IMR-90 (cell line): ENCODE results near the gene GRIFIN. TPM values are rescaled to one million over a fixed set of nuclear protein-coding genes. Genes with fewer than 3 reads are reported as not detected.

Source experiments
- ATAC-seq: fragments of 200-7000 bp; cut with Tn5 transposase; 2 replicates; pipeline ENCODE4 v1.9.1; 2020; ENCODE audit warnings: low read depth, mild to moderate bottlenecking, moderate library complexity
- BruUV-seq: library from RNA; stranded (reverse); fragments of 400-500 nt; replicated peaks from 2 replicates; lab custom pipeline; 2021; lab: Mats Ljungman, UMichigan
- CTCF ChIA-PET: fragments of 300-600 bp; formaldehyde crosslinking; extraction: SDS; loops from one replicate; lab custom pipeline; 2021; ENCODE audit warnings: antibody characterized with exemption; lab: Yijun Ruan, JAX
- POLR2A ChIA-PET: fragments of 300-600 bp; sonication (Branson Sonifier 250); formaldehyde crosslinking; loops from one replicate; lab custom pipeline; 2022; ENCODE audit warnings: antibody characterized with exemption; ENCODE audit not compliant: unreplicated experiment; lab: Charles Lee
- DNase-seq: peaks from one replicate; pipeline ENCODE4 v3.0.0; 2013
- H2AFZ ChIP-seq: replicated peaks from 2 replicates; pipeline ENCODE3; 2013; ENCODE audit warnings: low read length, mild to moderate bottlenecking; ENCODE audit not compliant: poor library complexity
- H2AK5ac ChIP-seq: 2 replicates; pipeline ENCODE4 v1.6.1; 2013; ENCODE audit warnings: low read depth, low read length, inconsistent platforms
- H2AK9ac ChIP-seq: replicated peaks from 2 replicates; pipeline ENCODE3; 2013; ENCODE audit warnings: mild to moderate bottlenecking, low read depth, low read length, moderate library complexity; ENCODE audit not compliant: poor library complexity
- H2BK120ac ChIP-seq: 2 replicates; pipeline ENCODE4 v1.6.1; 2013; ENCODE audit warnings: low read depth, low read length, inconsistent platforms
- H2BK15ac ChIP-seq: 3 replicates; pipeline ENCODE4 v1.6.1; 2013; ENCODE audit warnings: low read depth, low read length, inconsistent platforms
- H2BK20ac ChIP-seq: 2 replicates; pipeline ENCODE4 v1.6.1; 2013; ENCODE audit warnings: low read depth, mild to moderate bottlenecking, inconsistent platforms, low read length, moderate library complexity
- H2BK5ac ChIP-seq: 2 replicates; pipeline ENCODE4 v1.6.1; 2013; ENCODE audit warnings: mild to moderate bottlenecking, low read depth, low read length, inconsistent platforms; ENCODE audit not compliant: poor library complexity, severe bottlenecking
- H3K14ac ChIP-seq: replicated peaks from 2 replicates; pipeline ENCODE4 v1.6.1; 2013; ENCODE audit warnings: low read depth, low read length, inconsistent platforms
- H3K18ac ChIP-seq: 2 replicates; pipeline ENCODE4 v1.6.1; 2013; ENCODE audit warnings: low read depth, low read length, control low read depth
- H3K23ac ChIP-seq: 2 replicates; pipeline ENCODE4 v1.6.1; 2013; ENCODE audit warnings: low read depth, low read length, inconsistent platforms
- H3K27ac ChIP-seq: 2 replicates; pipeline ENCODE4 v1.5.1; 2013; ENCODE audit warnings: mild to moderate bottlenecking, control low read depth, low read length; ENCODE audit not compliant: insufficient read depth
- H3K27me3 ChIP-seq: 2 replicates; pipeline ENCODE4 v1.6.1; 2013; ENCODE audit warnings: low read length; ENCODE audit not compliant: control insufficient read depth, insufficient read depth
- H3K36me3 ChIP-seq: 2 replicates; pipeline ENCODE4 v1.6.1; 2013; ENCODE audit warnings: low read length, mixed read lengths; ENCODE audit not compliant: control insufficient read depth, insufficient read depth
- H3K4ac ChIP-seq: 2 replicates; pipeline ENCODE4 v1.6.1; 2013; ENCODE audit warnings: low read depth, low read length, inconsistent platforms
- H3K4me1 ChIP-seq: 2 replicates; pipeline ENCODE4 v1.6.1; 2013; ENCODE audit warnings: low read length, mixed read lengths; ENCODE audit not compliant: control insufficient read depth, insufficient read depth
- H3K4me2 ChIP-seq: 2 replicates; pipeline ENCODE4 v1.6.1; 2013; ENCODE audit warnings: low read depth, mild to moderate bottlenecking, control low read depth, low read length, moderate library complexity
- H3K4me3 ChIP-seq: 2 replicates; pipeline ENCODE4 v1.5.1; 2013; ENCODE audit warnings: low read depth, mild to moderate bottlenecking, control low read depth, low read length, moderate library complexity; ENCODE audit not compliant: insufficient read depth
- H3K56ac ChIP-seq: 2 replicates; pipeline ENCODE4 v1.6.1; 2013; ENCODE audit warnings: low read length, inconsistent platforms; ENCODE audit not compliant: insufficient read depth; ENCODE audit errors: extremely low read depth
- H3K79me1 ChIP-seq, 2 experiments: 2 replicates each; pipeline ENCODE4 v1.6.1; 2013; ENCODE audit warnings: low read length in 2 of 2, inconsistent platforms in 1 of 2, low read depth in 1 of 2
- H3K9ac ChIP-seq: 2 replicates; pipeline ENCODE4 v1.6.1; 2013; ENCODE audit warnings: low read depth, low read length, control low read depth
- H3K9me1 ChIP-seq: 2 replicates; pipeline ENCODE4 v1.6.1; 2013; ENCODE audit warnings: low read length, inconsistent platforms; ENCODE audit not compliant: insufficient read depth
- H3K9me3 ChIP-seq: 2 replicates; pipeline ENCODE4 v1.6.1; 2013; ENCODE audit warnings: low read length; ENCODE audit not compliant: control insufficient read depth, insufficient read depth
- H4K20me1 ChIP-seq: 2 replicates; pipeline ENCODE4 v1.6.1; 2013; ENCODE audit warnings: low read length, inconsistent platforms; ENCODE audit not compliant: insufficient read depth
- H4K5ac ChIP-seq: 2 replicates; pipeline ENCODE4 v1.6.1; 2013; ENCODE audit warnings: mild to moderate bottlenecking, low read depth, low read length, control low read depth
- H4K8ac ChIP-seq, 2 experiments: 2 replicates each; pipeline ENCODE4 v1.6.1; 2013; ENCODE audit warnings: low read depth in 2 of 2, low read length in 2 of 2, control low read depth in 1 of 2, inconsistent platforms in 1 of 2
- H4K91ac ChIP-seq: 2 replicates; pipeline ENCODE4 v1.6.1; 2013; ENCODE audit warnings: low read depth, low read length, inconsistent platforms; ENCODE audit not compliant: insufficient read depth
- BHLHE40 ChIP-seq: fragments of 150-350 bp; IDR thresholded peaks from 2 replicates; pipeline ENCODE4 v1.6.1; 2016; ENCODE audit warnings: mild to moderate bottlenecking, low read depth, low read length
- CHD1 ChIP-seq: IDR thresholded peaks from 2 replicates; pipeline ENCODE4 v1.6.1; 2012; ENCODE audit warnings: low read depth, low read length, improper control_type of control experiment
- FOS ChIP-seq: fragments of 150-350 bp; IDR thresholded peaks from 2 replicates; pipeline ENCODE4 v1.6.1; 2016; ENCODE audit warnings: low read depth, low read length
- MAFK ChIP-seq: IDR thresholded peaks from 2 replicates; pipeline ENCODE4 v1.6.1; 2012; ENCODE audit warnings: low read depth, low read length, improper control_type of control experiment
- MXI1 ChIP-seq: IDR thresholded peaks from 2 replicates; pipeline ENCODE4 v1.6.1; 2012; ENCODE audit warnings: low read depth, mild to moderate bottlenecking, low read length, moderate library complexity, borderline replicate concordance
- NFE2L2 ChIP-seq: fragments of 150-350 bp; IDR thresholded peaks from 2 replicates; pipeline ENCODE4 v1.6.1; 2016; ENCODE audit warnings: low read depth, mild to moderate bottlenecking, low read length
- RCOR1 ChIP-seq: IDR thresholded peaks from 2 replicates; pipeline ENCODE4 v1.6.1; 2012; ENCODE audit warnings: mild to moderate bottlenecking, low read length, improper control_type of control experiment; ENCODE audit not compliant: insufficient replicate concordance
- RFX5 ChIP-seq: IDR thresholded peaks from 2 replicates; pipeline ENCODE4 v1.8.0; 2012; ENCODE audit warnings: low read depth, mild to moderate bottlenecking, low read length, moderate library complexity
- SMC3 ChIP-seq: fragments of 150-350 bp; IDR thresholded peaks from 2 replicates; pipeline ENCODE4 v1.6.1; 2016; ENCODE audit warnings: low read depth, mild to moderate bottlenecking, antibody characterized with exemption, low read length, moderate library complexity
- WGBS, 2 experiments: methylation state at CpG; one replicate each; pipeline versions ENCODE4 v1.1.5 to v1.1.7; 2013; ENCODE audit warnings: missing lambda C conversion rate in 2 of 2; ENCODE audit not compliant: insufficient read length in 1 of 2; ENCODE audit errors: extremely low coverage in 2 of 2; 5-methylcytosine and 5-hydroxymethylcytosine counted together
- dilution Hi-C: fragments of 300-500 bp; cut with HindIII; formaldehyde crosslinking; loops from one replicate; pipeline ENCODE4 v1.14.3; 2018; ENCODE audit warnings: low sequenced_read_pairs; ENCODE audit not compliant: unreplicated experiment
- in situ Hi-C: fragments of 300-500 bp; cut with MboI; formaldehyde crosslinking; loops from 3 replicates; pipeline ENCODE4 v1.14.3; 2019; ENCODE audit warnings: low sequenced_read_pairs, inconsistent platforms, mixed read lengths
- intact Hi-C: fragments of 100-400 bp; cut with micrococcal nuclease; formaldehyde crosslinking; loops from 2 replicates; pipeline ENCODE4 v1.10.0; 2022
- polyA plus RNA-seq, 3 experiments: library from polyadenylated mRNA; depleted of rRNA; stranded (reverse); fragments of >200 nt; gene quantifications; 2 replicates each; pipeline ENCODE4 v1.2.3, GENCODE V29; 2012; ENCODE audit warnings: low replicate concordance in 1 of 3
- total RNA-seq: library from RNA; depleted of rRNA; stranded (reverse); fragments of >200 nt; gene quantifications from 2 replicates; pipeline ENCODE4 v1.2.3, GENCODE V29; 2012
- TF ChIP-seq, protein P1 (sequence below): fragments of 150-350 bp; IDR thresholded peaks from 2 replicates; pipeline ENCODE4 v1.6.1; 2016; ENCODE audit warnings: low read depth, mild to moderate bottlenecking, low read length, moderate library complexity, borderline replicate concordance
- TF ChIP-seq, protein P2 (sequence below): fragments of 150-350 bp; IDR thresholded peaks from 2 replicates; pipeline ENCODE4 v1.6.1; 2017; ENCODE audit warnings: mild to moderate bottlenecking, antibody characterized with exemption, low read length, low read depth

The GRIFIN gene
- total and polyA plus RNA-seq, 2 of the 4 experiments (the other 2 are of a cell fraction) = not detected

GRCh38 chr7:2507208-2507916 is 31.2 kb upstream of the GRIFIN start:
- BruUV-seq = no TSS peak
- Histone ChIP-seq H3K27ac (no peak overlapping the region), H2BK15ac (no peak overlapping the region), H3K9me1 (no peaks in the 10 kb centered on the region), H3K4me1 (peaks cover 8% of the 10 kb centered on the region; the same call in 1 of the 2 replicates), H2BK5ac (no peak overlapping the region), H3K9ac (no peak overlapping the region), H2AK5ac (no peak overlapping the region), H4K20me1 (no peaks in the 10 kb centered on the region), H4K8ac (no peak overlapping the region), H3K4me2 (no peak overlapping the region), H2AFZ (peak overlapping the region; percentile 29), H2BK20ac (no peak overlapping the region), H3K4me3 (no peak overlapping the region), H3K18ac (no peak overlapping the region), H3K9me3 (no peaks in the 10 kb centered on the region), H4K91ac (no peak overlapping the region), H3K14ac (no peak overlapping the region), H2AK9ac (no peak overlapping the region), H3K4ac (no peak overlapping the region), H3K36me3 (no peaks in the 10 kb centered on the region), H3K23ac (no peak overlapping the region), H2BK120ac (no peak overlapping the region), H3K56ac (no peak overlapping the region), H3K79me1 (no peaks in the 10 kb centered on the region), H3K27me3 (no peaks in the 10 kb centered on the region; the same call in 1 of the 2 replicates), H4K5ac (no peak overlapping the region)
- DNase-seq (no peak), ATAC-seq (no peak)
- dilution Hi-C loops (no loop called here), intact Hi-C loops (no loop called here), in situ Hi-C loops (no loop called here)
- 79% methylated on average over 16 of the region's 26 CpGs; no CpG with 5 or more reads in 1 of the 2 experiments for WGBS, 2 experiments
- TF ChIP-seq MXI1 (no peak), RCOR1 (no peak), MAFK (no peak), BHLHE40 (no peak), RFX5 (no peak), FOS (no peak), NFE2L2 (no peak), SMC3 (no peak), CHD1 (no peak)
- TF ChIP-seq, protein P1, sequence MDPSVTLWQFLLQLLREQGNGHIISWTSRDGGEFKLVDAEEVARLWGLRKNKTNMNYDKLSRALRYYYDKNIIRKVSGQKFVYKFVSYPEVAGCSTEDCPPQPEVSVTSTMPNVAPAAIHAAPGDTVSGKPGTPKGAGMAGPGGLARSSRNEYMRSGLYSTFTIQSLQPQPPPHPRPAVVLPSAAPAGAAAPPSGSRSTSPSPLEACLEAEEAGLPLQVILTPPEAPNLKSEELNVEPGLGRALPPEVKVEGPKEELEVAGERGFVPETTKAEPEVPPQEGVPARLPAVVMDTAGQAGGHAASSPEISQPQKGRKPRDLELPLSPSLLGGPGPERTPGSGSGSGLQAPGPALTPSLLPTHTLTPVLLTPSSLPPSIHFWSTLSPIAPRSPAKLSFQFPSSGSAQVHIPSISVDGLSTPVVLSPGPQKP = no peak
- TF ChIP-seq, protein P2, sequence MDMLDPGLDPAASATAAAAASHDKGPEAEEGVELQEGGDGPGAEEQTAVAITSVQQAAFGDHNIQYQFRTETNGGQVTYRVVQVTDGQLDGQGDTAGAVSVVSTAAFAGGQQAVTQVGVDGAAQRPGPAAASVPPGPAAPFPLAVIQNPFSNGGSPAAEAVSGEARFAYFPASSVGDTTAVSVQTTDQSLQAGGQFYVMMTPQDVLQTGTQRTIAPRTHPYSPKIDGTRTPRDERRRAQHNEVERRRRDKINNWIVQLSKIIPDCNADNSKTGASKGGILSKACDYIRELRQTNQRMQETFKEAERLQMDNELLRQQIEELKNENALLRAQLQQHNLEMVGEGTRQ = no peak
- ChIA-PET CTCF (interaction anchor here (1.3 kb wide), 1 partner anchor 10 kb away, joined by 3 read pairs; no protein-coding TSS in a partner anchor), POLR2A (no interaction called here)
